Neutrophil (primary cell): ENCODE measurements around the gene SIGLEC14.
"Not testable (repeated sequence)": the region's sequence is repeated elsewhere in the genome, so short reads cannot be mapped to it uniquely, and the experiment has no call there.

Experiments
- H3K27ac ChIP-seq: fragments of 200-600 bp; sonication (generic); 2 replicates; pipeline ENCODE4 v1.5.1; 2016; ENCODE audit warnings: mild to moderate bottlenecking, moderate library complexity
- H3K27me3 ChIP-seq: fragments of 200-600 bp; sonication (generic); 2 replicates; pipeline ENCODE4 v1.6.0; 2016; ENCODE audit warnings: mild to moderate bottlenecking
- H3K36me3 ChIP-seq: fragments of 200-600 bp; sonication (generic); 2 replicates; pipeline ENCODE4 v1.5.1; 2017
- H3K4me1 ChIP-seq, 2 experiments: fragments of 200-600 bp in 1 of 2; sonication (generic) in 1 of 2; 1 replicate in 1 of 2; 2 replicates in 1 of 2; pipeline versions ENCODE4 v1.5.1 to v1.6.1; 2013 to 2016; ENCODE audit warnings: low read depth in 1 of 2, low read length in 1 of 2, mild to moderate bottlenecking in 1 of 2, moderate library complexity in 1 of 2; ENCODE audit not compliant: control insufficient read depth in 1 of 2, insufficient read depth in 1 of 2
- H3K4me3 ChIP-seq, 2 experiments: fragments of 200-600 bp in 1 of 2; sonication (generic) in 1 of 2; 1 replicate in 1 of 2; 2 replicates in 1 of 2; pipeline ENCODE4 v1.5.1; 2013 to 2016; ENCODE audit warnings: low read depth in 1 of 2, low read length in 1 of 2, mild to moderate bottlenecking in 1 of 2, moderate library complexity in 1 of 2
- H3K9me3 ChIP-seq: fragments of 200-600 bp; sonication (generic); 2 replicates; pipeline ENCODE4 v1.5.1; 2016
- TF ChIP-seq, protein P1 (sequence below): fragments of 200-600 bp; sonication (generic); IDR thresholded peaks from 2 replicates; pipeline ENCODE4 v1.5.1; 2016; ENCODE audit warnings: antibody characterized with exemption

SIGLEC14 gene

DNA sequence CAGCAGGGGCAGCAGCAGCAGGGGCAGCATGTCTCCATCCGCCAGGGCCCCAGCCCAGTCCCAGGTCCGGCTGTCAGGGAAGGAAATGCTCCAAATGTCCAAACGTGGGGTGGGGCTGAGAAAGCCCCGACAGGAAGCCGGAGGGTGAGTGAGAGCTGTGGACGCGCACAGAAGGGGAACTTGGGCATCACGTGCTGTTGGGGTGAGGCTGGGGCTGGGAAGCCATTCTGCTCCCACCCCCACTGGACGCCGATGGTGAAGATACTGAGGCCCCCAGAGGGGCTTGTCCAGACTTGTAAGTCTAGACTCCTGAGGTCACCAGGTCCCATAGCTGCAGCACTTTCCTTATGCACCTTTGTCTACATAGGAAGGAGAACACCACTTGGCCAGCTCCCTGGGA lies at the start of gene SIGLEC14:
SIGLEC14 (minus strand) TSS at position 96 of the 400 bp plus-strand sequence; CDS start at position 30, 66 bp downstream.
- H3K9me3 ChIP-seq, H3K27me3 ChIP-seq: not testable (repeated sequence)
- peak within 1 kb of the TSS; percentile 90 for H3K27ac ChIP-seq
- peaks cover 48 to 85% of the 10 kb centered on the region in 2 experiments for H3K4me1 ChIP-seq
- H3K36me3 ChIP-seq, result peaks cover 30% of the 10 kb centered on the region
- peak within 1 kb of the TSS; percentile 57 to 78 for H3K4me3 ChIP-seq

- H3K4me1 ChIP-seq, result peaks cover 5 to 6% of the 10 kb centered on the region in 2 experiments
- H3K4me3 ChIP-seq, result no peak overlapping the region
- peaks cover 72% of the 10 kb centered on the region for H3K27me3 ChIP-seq
- H3K9me3 ChIP-seq, result no peaks in the 10 kb centered on the region
- TF ChIP-seq, protein P1, sequence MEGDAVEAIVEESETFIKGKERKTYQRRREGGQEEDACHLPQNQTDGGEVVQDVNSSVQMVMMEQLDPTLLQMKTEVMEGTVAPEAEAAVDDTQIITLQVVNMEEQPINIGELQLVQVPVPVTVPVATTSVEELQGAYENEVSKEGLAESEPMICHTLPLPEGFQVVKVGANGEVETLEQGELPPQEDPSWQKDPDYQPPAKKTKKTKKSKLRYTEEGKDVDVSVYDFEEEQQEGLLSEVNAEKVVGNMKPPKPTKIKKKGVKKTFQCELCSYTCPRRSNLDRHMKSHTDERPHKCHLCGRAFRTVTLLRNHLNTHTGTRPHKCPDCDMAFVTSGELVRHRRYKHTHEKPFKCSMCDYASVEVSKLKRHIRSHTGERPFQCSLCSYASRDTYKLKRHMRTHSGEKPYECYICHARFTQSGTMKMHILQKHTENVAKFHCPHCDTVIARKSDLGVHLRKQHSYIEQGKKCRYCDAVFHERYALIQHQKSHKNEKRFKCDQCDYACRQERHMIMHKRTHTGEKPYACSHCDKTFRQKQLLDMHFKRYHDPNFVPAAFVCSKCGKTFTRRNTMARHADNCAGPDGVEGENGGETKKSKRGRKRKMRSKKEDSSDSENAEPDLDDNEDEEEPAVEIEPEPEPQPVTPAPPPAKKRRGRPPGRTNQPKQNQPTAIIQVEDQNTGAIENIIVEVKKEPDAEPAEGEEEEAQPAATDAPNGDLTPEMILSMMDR, result no peak
- no peak overlapping the region for H3K27ac ChIP-seq
- H3K36me3 ChIP-seq, result no peaks in the 10 kb centered on the region
Measured at GRCh38 chr19:51695702-51696315, 49.2 kb upstream of the SIGLEC14 start.

DNA sequence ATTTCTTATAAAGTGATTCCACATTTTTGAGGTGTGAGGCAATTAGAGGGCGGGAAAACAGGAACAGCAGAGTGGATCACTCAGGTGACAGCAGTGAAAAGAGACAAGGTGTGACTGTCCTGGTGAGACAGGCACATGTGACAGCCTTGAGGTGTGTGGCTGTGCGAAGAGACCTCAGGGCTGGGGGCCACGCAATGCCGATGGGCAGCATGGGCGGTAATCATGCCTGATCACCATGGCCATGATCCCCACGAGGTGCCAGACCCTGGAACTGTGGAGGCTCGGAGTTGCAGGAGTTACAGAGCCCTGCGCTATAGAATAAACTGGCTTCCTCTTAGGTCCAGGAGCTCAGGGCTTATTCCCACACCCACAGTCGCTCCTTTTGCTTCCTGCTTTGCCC lies 48.5 kb upstream of the SIGLEC14 start:
- H3K4me1 ChIP-seq, result peaks cover 12 to 13% of the 10 kb centered on the region in 2 experiments
- H3K9me3 ChIP-seq, result no peaks in the 10 kb centered on the region
- H3K36me3 ChIP-seq, result no peaks in the 10 kb centered on the region
- H3K4me3 ChIP-seq, result no peak overlapping the region
- H3K27me3 ChIP-seq, result peaks cover 73% of the 10 kb centered on the region
- TF ChIP-seq, protein P1, result no peak
- H3K27ac ChIP-seq, result no peak overlapping the region

GRCh38 chr19:51694318-51695085 lies 47.9 kb upstream of the SIGLEC14 start:
- H3K27me3 ChIP-seq, result peaks cover 73% of the 10 kb centered on the region
- H3K9me3 ChIP-seq, result no peaks in the 10 kb centered on the region
- no peak overlapping the region for H3K27ac ChIP-seq
- H3K36me3 ChIP-seq, result no peaks in the 10 kb centered on the region
- H3K4me3 ChIP-seq, result no peak overlapping the region
- peaks cover 12 to 19% of the 10 kb centered on the region in 2 experiments for H3K4me1 ChIP-seq
- TF ChIP-seq, protein P1, result no peak

- TF ChIP-seq, protein P1, result no peak
- Histone ChIP-seq H3K27ac (no peak overlapping the region), H3K4me1 (peaks cover 12 to 26% of the 10 kb centered on the region in 2 experiments), H3K9me3 (no peaks in the 10 kb centered on the region), H3K27me3 (peaks cover 79% of the 10 kb centered on the region), H3K36me3 (no peaks in the 10 kb centered on the region), H3K4me3 (no peak overlapping the region)
Measured at GRCh38 chr19:51693819-51694218, 47.2 kb upstream of the SIGLEC14 start.

- Histone ChIP-seq H3K27me3 (peaks cover 84% of the 10 kb centered on the region), H3K4me3 (no peak within 1 kb of the TSS), H3K9me3 (no peaks in the 10 kb centered on the region), H3K27ac (peak within 1 kb of the TSS; percentile 70), H3K4me1 (peaks cover 15 to 31% of the 10 kb centered on the region in 2 experiments), H3K36me3 (no peaks in the 10 kb centered on the region)
- TF ChIP-seq, protein P1, result no peak
Measured at GRCh38 chr19:51693260-51693659, 46.6 kb upstream of the SIGLEC14 start, which contains the start of gene SPACA6. Gene SPACA6, plus strand, starts transcription at chr19:51693330. Its CDS starts 197 bp downstream, at chr19:51693527.
